HG02642 (cell line): ENCODE results near the gene HOXA7.

Source experiments
- ATAC-seq: cut with Tn5 transposase; IDR thresholded peaks from one replicate; pipeline ENCODE4 v1.9.1; 2021; ENCODE audit warnings: mild to moderate bottlenecking; ENCODE audit not compliant: unreplicated experiment, poor library complexity

Gene HOXA7

GRCh38 chr7:27161214-27161720 is 4.8 kb upstream of the HOXA7 start:
- ATAC-seq = no peak

- peak; percentile 59 for ATAC-seq
These were observed 4.2 kb upstream of the HOXA7 start for GRCh38 chr7:27160546-27161213.

GRCh38 chr7:27160145-27160545 is 3.7 kb upstream of the HOXA7 start:
- ATAC-seq = peak; percentile 21

GRCh38 chr7:27159266-27160144 is 3.0 kb upstream of the HOXA7 start:
- no peak for ATAC-seq

GRCh38 chr7:27158436-27159265 is 2.2 kb upstream of the HOXA7 start:
- no peak for ATAC-seq

- no peak for ATAC-seq
These were observed 1.4 kb upstream of the HOXA7 start for GRCh38 chr7:27157702-27158431.

GRCh38 chr7:27156916-27157701 is 634 bp upstream of the HOXA7 start:
- ATAC-seq = no peak

GRCh38 chr7:27155816-27156507 is 513 bp downstream of the HOXA7 start:
- no peak for ATAC-seq

- no peak for ATAC-seq
These were observed 1.3 kb downstream of the HOXA7 start for GRCh38 chr7:27154901-27155815.

- ATAC-seq = no peak
These were observed 2.1 kb downstream of the HOXA7 start for GRCh38 chr7:27154369-27154768.

GRCh38 chr7:27153526-27153925 is 2.9 kb downstream of the HOXA7 start:
- ATAC-seq = no peak

GRCh38 chr7:27152816-27153442 is 3.5 kb downstream of the HOXA7 start:
- ATAC-seq = no peak

GRCh38 chr7:27151931-27152815 is 4.3 kb downstream of the HOXA7 start, which contains the start of gene HOXA3:
Gene HOXA3 (minus strand): TSS chr7:27152583. CDS start chr7:27110640, 41,943 bp downstream.
- no peak for ATAC-seq

- ATAC-seq = no peak
These were observed 5.0 kb downstream of the HOXA7 start for GRCh38 chr7:27151341-27151930.

GRCh38 chr7:27150568-27151340 is 5.7 kb downstream of the HOXA7 start:
- ATAC-seq = peak; percentile 73
